ENCODE measurements around the gene TSHZ2. TPM values are rescaled to one million over a fixed set of nuclear protein-coding genes. Genes with fewer than 3 reads are reported as not detected.

Gene TSHZ2
- total and polyA plus RNA-seq, 11 donors = 1.8 to 12.1 (median 3.7) TPM

DNA sequence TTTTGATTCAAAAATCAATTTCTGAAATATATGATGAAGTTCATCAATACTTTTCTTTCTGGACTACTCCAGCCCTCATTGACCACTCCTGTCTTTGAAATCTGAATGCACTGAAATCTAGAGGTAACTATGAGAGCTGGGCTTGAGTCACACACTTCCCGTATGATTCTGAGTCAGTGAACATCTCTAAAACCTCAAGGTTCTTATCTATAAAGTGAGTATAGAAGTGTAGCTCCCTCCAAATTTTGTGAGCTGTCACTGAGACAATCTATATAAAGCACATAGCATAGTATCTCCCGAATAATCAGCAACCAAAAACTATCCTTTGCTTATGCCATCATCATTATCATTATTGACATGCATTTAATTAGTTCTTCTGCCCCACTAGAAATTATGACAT is 182.4 kb downstream of the TSHZ2 start:
- Histone ChIP-seq H3K36me3 (no peaks in the 10 kb centered on the region), H3K27me3 (no peaks in the 10 kb centered on the region), H3K9me3 (no peaks in the 10 kb centered on the region), H3K4me3 (no peak overlapping the region), H3K27ac (no peak overlapping the region), H3K4me1 (peaks cover 0 to 4% (median under 1%) of the 10 kb centered on the region in 12 donors)
- ATAC-seq = no peak
- DNase-seq = no peak
- TF ChIP-seq POLR2A (IDR thresholded peaks at IDR 0.05) = no peak
- TF ChIP-seq CTCF (IDR thresholded peaks at IDR 0.05) = no peak
- intact Hi-C loops (cut with DNase I) = loop anchor here in 2 of 10 donors (10.0 kb wide), 1 partner anchor 390 kb away; no protein-coding TSS in a partner anchor
- whole genome bisulfite sequencing, 4 donors = 87 to 99% (median 94%) methylated on average over 2 of the region's 2 CpGs

DNA sequence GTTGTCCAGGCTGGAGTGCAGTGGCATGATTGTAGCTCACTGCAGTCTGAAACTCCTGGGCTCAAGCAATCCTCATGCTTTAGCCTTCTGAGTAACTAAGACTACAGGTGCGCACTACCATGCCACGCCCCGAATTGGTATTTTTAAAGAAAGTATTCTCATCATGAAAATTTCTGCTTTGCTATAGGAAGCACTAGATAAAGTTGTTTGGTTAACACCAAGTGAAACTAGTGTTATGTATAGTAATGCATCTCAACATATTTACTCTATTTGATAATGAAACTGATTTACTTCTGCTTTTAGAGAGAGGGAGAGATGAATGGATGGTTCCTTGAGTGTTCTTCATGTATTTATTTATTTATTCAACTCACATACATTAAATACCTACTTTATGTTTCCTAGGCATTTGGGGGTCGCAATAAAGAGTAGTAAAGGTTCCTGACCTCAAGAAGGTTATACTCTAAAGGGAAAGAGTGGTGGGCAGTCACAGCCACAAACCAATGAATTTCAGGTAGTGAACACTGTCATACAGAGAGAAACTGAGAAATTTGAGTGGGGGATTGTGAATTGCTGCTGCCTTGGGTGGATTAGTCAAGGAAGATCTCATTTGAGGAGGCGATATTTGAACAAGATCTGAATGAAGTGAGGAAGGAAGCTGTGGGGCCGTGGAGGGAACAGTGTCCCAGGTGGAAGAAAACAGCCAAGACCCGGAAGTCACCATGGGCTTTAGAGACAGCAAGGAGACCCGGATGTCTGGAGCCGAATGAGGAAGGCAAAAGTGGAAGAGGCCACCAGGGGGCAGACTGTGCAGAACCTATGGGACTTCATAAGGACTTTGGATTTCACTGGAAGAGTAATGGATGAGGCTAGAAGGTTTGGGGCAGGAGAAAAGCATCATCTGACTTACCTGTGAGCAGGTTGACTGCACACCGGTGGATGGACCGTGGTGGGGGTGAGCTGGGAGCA is 185.6 kb downstream of the TSHZ2 start:
- DNase-seq = peak in 2 of 5 donors; percentile 15 to 29
- ATAC-seq = no peak
- Histone ChIP-seq H3K36me3 (no peaks in the 10 kb centered on the region), H3K4me1 (peaks cover 0 to 6% (median 0%) of the 10 kb centered on the region in 12 donors), H3K4me3 (no peak overlapping the region), H3K9me3 (no peaks in the 10 kb centered on the region), H3K27ac (no peak overlapping the region), H3K27me3 (no peaks in the 10 kb centered on the region)
- TF ChIP-seq CTCF (IDR thresholded peaks at IDR 0.05) (peak in 11 of 12 donors; percentile 7 to 55 (median 38)), POLR2A (IDR thresholded peaks at IDR 0.05) (no peak)
- 86 to 90% (median 87%) methylated on average over 11 of the region's 11 CpGs for WGBS, 4 donors
- intact Hi-C loops (cut with DNase I) = loop anchor here in 3 of 10 donors (5.0 to 10.0 kb wide), 2 partner anchors 387 to 390 kb away; no protein-coding TSS in a partner anchor

DNA sequence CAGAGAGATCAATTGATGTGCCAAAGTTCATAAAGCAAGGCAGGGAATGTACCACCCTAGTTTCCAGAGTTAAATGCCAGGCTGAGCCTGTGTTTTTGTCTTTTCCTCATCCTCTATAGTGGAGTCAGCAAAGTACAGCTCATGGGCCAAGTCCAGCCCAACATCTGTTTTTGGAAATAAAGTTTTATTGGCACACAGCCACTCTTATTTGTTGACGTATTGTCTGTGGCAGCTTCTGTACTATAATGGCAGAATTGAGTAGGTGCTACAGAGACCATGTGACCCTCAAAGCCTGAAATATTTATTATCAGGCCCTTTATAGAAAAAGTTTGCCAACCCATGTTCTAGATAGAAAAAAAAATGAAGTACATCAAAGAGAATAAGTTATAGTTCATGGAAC is 187.0 kb downstream of the TSHZ2 start:
- Histone ChIP-seq H3K4me1 (peaks cover 0 to 8% (median 0%) of the 10 kb centered on the region in 12 donors), H3K36me3 (no peaks in the 10 kb centered on the region), H3K27ac (no peak overlapping the region), H3K9me3 (no peaks in the 10 kb centered on the region), H3K27me3 (no peaks in the 10 kb centered on the region), H3K4me3 (no peak overlapping the region)
- no peak for DNase-seq
- no peak for TF ChIP-seq CTCF (IDR thresholded peaks at IDR 0.05)
- TF ChIP-seq POLR2A (IDR thresholded peaks at IDR 0.05) = no peak
- intact Hi-C loops (cut with DNase I) = loop anchor here in 3 of 10 donors (5.0 to 10.0 kb wide), 2 partner anchors 386 to 388 kb away; no protein-coding TSS in a partner anchor
- ATAC-seq = peak in 1 of 4 donors; percentile 16
- WGBS, 4 donors = 38 to 45% (median 43%) methylated on average over 1 of the region's 1 CpG

DNA sequence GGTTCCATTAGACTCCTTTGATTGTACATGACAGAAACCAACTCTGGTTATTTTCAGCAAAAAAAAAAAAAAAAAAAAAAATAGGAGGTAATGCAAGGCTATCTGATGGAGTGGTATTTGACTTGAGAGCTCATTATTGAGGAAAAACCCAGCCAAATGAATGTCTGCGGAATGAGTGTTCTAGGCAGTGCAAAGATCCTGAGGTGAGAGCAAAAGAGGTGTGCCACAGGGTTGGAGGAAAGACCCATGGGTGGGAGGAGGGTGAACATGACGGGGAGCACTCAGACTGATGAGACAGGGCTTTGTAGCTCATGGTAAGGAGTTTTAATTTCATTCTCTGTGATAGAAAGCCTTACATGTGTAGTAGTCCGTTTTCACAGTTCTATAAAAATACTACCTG is 188.9 kb downstream of the TSHZ2 start:
- Histone ChIP-seq H3K27ac (no peak overlapping the region), H3K4me3 (no peak overlapping the region), H3K9me3 (no peaks in the 10 kb centered on the region), H3K27me3 (no peaks in the 10 kb centered on the region), H3K4me1 (peaks cover 0 to 8% (median 0%) of the 10 kb centered on the region in 12 donors), H3K36me3 (no peaks in the 10 kb centered on the region)
- no peak for DNase-seq
- intact Hi-C loops (cut with DNase I) = no loop called here
- TF ChIP-seq CTCF (IDR thresholded peaks at IDR 0.05) (no peak), POLR2A (IDR thresholded peaks at IDR 0.05) (no peak)
- ATAC-seq = no peak
- 90 to 96% (median 94%) methylated on average over 3 of the region's 3 CpGs for WGBS, 4 donors

Data from heart left ventricle (tissue), 16 donors.